Neutrophil (primary cell): ENCODE measurements around the gene SLC44A3.

ENCODE experiments used
- H3K27ac ChIP-seq: fragments of 200-600 bp; sonication (generic); 2 replicates; pipeline ENCODE4 v1.5.1; 2016; ENCODE audit warnings: mild to moderate bottlenecking, moderate library complexity
- H3K27me3 ChIP-seq: fragments of 200-600 bp; sonication (generic); 2 replicates; pipeline ENCODE4 v1.6.0; 2016; ENCODE audit warnings: mild to moderate bottlenecking
- H3K36me3 ChIP-seq: fragments of 200-600 bp; sonication (generic); 2 replicates; pipeline ENCODE4 v1.5.1; 2017
- H3K4me1 ChIP-seq, 2 experiments: fragments of 200-600 bp in 1 of 2; sonication (generic) in 1 of 2; 1 replicate in 1 of 2; 2 replicates in 1 of 2; pipeline versions ENCODE4 v1.5.1 to v1.6.1; 2013 to 2016; ENCODE audit warnings: low read depth in 1 of 2, low read length in 1 of 2, mild to moderate bottlenecking in 1 of 2, moderate library complexity in 1 of 2; ENCODE audit not compliant: control insufficient read depth in 1 of 2, insufficient read depth in 1 of 2
- H3K4me3 ChIP-seq, 2 experiments: fragments of 200-600 bp in 1 of 2; sonication (generic) in 1 of 2; 1 replicate in 1 of 2; 2 replicates in 1 of 2; pipeline ENCODE4 v1.5.1; 2013 to 2016; ENCODE audit warnings: low read depth in 1 of 2, low read length in 1 of 2, mild to moderate bottlenecking in 1 of 2, moderate library complexity in 1 of 2
- H3K9me3 ChIP-seq: fragments of 200-600 bp; sonication (generic); 2 replicates; pipeline ENCODE4 v1.5.1; 2016
- TF ChIP-seq, protein P1 (sequence below): fragments of 200-600 bp; sonication (generic); IDR thresholded peaks from 2 replicates; pipeline ENCODE4 v1.5.1; 2016; ENCODE audit warnings: antibody characterized with exemption

The SLC44A3 gene

DNA sequence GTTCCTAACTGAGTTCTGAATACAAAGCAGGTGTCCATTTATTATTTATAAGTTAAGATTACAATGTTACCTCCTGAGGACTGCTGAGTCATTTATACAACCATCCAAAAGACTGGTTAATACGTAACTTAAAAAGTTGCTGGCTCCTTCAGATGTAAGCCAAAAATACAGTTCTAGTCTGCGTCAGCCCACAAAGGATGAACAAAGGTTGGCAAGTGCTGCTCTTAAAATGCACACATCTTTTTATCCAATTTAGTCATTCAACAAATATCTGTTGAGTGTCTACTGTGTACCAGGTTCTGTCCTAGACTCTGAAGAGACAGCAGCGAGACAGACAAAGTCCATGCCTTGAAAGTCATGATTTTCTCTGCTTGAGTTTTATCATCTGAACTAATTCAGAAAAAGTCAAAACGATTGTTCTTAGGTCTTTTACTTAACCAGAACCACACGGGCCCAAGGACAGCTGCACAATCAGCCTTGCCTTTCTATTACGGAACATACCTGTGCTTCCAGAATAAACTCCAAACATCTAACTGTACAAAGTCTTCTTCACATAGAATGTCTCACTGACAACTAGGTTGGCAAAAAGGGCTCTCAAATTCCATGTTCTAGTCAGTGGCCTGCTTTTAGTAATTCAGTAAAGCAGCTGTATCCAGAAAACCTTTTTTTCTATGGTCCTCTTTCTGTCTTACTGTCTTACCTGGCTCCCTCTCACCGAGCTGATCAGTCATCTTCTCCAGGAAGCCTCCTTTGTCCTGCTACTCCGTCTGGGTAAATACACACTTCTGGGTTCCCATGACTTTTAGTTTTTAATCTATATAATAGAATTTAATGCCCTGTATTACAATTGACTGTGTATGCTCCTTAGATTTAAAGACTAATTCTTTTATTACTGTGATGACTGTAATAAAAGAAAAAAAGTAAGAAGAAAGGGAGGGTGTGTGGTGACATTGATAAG is 122.3 kb downstream of the SLC44A3 start:
- H3K4me1 ChIP-seq, result no peaks in the 10 kb centered on the region
- TF ChIP-seq, protein P1, sequence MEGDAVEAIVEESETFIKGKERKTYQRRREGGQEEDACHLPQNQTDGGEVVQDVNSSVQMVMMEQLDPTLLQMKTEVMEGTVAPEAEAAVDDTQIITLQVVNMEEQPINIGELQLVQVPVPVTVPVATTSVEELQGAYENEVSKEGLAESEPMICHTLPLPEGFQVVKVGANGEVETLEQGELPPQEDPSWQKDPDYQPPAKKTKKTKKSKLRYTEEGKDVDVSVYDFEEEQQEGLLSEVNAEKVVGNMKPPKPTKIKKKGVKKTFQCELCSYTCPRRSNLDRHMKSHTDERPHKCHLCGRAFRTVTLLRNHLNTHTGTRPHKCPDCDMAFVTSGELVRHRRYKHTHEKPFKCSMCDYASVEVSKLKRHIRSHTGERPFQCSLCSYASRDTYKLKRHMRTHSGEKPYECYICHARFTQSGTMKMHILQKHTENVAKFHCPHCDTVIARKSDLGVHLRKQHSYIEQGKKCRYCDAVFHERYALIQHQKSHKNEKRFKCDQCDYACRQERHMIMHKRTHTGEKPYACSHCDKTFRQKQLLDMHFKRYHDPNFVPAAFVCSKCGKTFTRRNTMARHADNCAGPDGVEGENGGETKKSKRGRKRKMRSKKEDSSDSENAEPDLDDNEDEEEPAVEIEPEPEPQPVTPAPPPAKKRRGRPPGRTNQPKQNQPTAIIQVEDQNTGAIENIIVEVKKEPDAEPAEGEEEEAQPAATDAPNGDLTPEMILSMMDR, result no peak
- H3K36me3 ChIP-seq, result no peaks in the 10 kb centered on the region
- no peak overlapping the region for H3K4me3 ChIP-seq
- no peaks in the 10 kb centered on the region for H3K9me3 ChIP-seq
- H3K27ac ChIP-seq, result no peak overlapping the region
- H3K27me3 ChIP-seq, result peaks cover 9% of the 10 kb centered on the region
